ENCODE results near the gene ANKRD44.

Gene ANKRD44

DNA sequence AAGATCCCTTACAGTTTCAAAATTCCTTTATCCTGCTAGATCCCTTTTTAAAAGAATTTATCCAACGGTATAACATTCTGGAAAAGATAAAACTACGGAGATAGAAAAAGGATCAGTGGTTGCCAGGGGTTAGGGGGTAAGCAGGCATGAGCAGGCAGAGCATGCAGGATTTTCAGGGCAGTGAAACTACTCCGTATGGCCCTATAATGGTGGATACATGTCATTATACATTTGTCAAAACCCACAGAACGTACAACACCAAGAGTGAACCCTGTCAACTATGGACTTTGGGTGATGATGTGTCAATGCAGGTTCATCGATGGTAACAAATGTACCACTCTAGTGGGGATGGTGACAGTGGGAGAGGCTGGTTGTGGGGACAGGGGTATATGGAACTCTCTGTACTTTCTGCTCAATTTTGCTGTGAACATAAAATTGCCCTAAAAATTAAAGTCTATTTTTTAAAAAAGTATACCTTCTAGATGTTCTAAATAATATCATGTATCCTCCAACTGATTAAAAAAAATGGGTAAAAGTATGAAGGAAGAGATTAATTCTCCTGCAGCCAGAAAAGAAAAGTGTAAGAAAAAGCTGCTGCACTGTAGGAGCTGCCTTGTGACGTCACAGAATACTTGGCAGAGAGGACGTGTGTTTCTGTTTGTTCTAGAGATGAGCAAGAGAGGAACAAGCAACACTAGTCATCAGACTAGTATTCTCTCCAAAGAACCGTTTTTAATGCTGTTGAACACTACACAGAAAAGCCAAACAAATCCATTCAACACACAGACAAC, 23.6 kb downstream of the ANKRD44 start:
- no peak for DNase-seq

GRCh38 chr2:197285361-197285760, 25.2 kb downstream of the ANKRD44 start:
- no peak for DNase-seq

- no peak for DNase-seq
These were observed 25.6 kb downstream of the ANKRD44 start for GRCh38 chr2:197284956-197285355.

DNA sequence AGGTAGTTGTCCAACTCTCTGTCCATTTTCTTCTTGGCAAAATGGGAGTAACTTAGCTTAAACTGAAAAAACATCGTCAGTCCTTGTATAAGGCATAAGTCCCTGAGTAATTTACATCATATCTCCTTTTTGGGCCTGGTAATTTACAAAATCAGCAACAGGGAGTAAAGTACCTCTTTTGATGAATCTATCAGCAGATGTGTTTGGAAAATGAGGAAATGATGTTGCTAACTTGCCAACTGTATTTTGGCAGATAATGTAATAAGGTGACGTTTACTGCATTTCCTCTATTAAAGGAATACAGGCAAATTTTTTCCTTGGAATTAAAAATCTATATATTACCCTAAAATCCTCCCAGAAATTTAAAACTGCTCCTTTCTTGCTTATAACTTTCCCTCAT, 29.2 kb downstream of the ANKRD44 start:
- no peak for DNase-seq

DNA sequence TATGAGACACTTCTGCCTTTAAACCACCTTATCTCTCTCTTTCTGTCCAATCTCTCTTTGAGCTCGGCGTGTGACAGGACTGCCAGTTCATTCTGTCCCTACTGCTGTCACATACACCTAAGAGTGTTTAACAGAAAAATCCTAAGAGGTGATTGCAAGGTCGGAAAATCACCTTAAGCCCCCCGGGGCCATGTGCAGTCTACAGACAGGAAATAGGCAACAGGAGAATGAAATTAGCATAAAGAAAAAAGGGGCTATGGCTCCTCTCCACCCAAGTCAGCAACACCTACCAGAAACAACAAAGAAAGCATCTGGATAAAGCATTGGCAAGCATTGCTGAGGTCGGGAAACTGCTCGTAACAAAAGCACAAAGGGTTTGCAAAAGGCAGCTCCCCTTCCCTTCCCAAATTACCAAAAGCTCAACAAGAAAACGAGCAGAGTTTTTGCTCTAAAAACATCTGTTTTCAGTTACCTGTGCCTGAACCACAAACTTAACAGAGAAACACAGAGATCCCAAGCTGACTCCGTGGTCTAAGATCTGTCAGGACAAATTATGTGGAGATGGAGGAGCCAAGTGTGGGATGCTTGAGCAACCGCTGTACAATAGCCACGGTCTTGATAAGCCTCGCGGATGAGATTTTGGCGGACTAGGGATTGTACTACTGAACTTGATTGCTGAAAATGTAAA, 30.4 kb downstream of the ANKRD44 start:
- no peak for DNase-seq

DNA sequence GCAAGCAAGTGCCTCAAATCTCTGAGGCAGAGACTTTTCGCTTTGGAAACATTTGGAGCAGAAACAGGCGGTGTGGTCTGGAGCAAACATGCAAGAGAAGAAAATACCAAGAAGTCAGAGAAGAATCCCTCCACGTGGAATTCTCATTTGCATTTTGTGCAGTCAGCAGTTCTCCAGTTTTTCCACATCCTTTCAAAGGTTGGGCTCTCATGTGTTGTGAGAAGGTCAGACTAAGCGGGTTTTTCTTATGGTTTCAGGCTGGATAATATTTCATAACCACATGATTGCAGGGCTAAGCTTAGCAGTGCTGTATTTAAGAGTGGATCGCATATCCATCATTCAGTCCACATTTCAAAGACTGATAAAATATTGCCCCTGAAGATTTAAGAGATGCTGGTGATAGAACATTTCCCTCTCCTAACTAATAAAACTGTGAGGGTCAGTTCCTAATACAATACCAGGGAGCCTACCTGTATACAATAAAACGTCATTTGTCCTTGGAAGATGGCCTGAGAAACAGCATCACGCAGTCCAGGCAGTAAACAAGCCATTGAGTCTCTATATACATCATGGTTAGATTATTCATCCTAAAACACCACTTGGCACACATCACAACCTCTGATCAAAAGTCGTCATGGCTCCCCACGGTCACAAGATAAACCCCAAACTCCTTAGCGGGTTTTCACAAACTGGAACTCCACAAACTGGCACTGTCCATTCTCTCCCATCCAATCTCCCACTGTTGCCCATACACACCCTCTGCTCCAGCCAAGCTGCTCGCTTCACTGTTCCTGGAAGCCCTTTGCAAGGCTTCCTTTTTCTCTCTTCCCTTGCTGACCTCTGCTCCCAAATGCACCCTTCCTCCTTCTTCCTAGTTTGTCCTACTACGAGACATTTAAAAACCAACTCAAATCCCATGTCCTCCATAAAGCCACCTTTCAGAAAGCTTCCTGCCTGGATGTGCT, 31.5 kb downstream of the ANKRD44 start:
- no peak for DNase-seq

DNA sequence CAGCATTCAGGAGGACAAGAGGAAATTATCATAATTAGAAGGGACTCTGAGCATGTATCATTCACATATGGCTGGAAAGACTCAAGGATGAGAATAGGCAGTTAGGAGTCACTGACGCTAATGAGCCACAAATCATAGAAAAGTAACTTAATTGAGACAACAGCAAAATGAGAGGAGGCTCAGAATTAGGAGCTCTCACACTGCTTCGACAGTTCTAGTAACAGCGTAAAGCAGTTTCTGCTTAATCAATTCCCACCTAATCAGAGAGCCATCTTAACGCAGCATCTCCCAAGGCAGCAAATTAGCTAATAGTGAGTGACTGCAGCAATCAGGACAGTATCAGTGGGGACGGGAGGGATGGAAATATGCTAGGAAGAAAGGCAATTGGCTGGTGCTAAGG, 32.8 kb downstream of the ANKRD44 start:
- no peak for DNase-seq

GRCh38 chr2:197276156-197276555, 34.4 kb downstream of the ANKRD44 start:
- DNase-seq: no peak

DNA sequence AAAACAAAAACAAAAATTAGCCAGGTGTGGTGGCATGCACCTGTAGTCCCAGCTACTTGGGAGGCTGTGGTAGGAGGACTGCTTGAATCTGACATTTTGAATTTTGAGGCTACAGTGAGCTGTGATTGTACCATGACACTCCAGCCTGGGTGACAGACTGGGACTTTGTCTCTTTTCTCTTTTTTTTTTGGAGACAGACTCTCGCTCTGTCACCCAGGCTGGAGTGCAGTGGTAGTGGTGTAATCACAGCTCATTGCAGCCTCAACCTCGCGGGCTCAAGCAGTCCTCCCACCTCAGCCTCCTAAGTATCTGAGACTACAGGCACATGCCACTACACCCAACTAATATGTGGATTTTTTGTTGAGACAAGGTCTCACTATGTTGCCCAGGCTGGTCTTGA, 35.6 kb downstream of the ANKRD44 start:
- no peak for DNase-seq

DNA sequence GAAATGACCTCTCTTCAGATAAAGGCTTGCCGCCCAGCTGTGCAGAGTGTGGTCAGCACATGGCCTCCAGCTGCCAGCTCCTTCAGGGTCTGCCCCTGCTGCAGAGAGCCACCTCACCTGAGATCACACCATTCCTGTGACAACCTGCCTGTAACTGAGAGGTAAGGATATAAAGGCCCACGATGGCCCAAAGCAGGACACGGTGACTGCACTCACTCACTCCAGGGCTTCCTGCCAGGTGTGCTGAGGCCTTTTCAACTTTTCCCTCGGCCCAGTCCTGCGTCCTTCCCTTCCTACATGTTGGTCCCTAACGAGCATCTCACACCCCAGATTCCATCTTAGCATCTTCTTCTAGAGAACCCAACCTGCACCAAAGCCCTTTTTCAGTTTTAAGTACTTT, 36.2 kb downstream of the ANKRD44 start:
- no peak for DNase-seq

- DNase-seq: no peak
These were observed 37.1 kb downstream of the ANKRD44 start for GRCh38 chr2:197273485-197273884.

GRCh38 chr2:197270601-197271000, 40.0 kb downstream of the ANKRD44 start:
- no peak for DNase-seq

- no peak for DNase-seq
These were observed 40.8 kb downstream of the ANKRD44 start for GRCh38 chr2:197269815-197270214.

GRCh38 chr2:197268786-197269584, 41.6 kb downstream of the ANKRD44 start:
- no peak for DNase-seq

- DNase-seq: no peak
These were observed 44.1 kb downstream of the ANKRD44 start for GRCh38 chr2:197266477-197266876.

DNA sequence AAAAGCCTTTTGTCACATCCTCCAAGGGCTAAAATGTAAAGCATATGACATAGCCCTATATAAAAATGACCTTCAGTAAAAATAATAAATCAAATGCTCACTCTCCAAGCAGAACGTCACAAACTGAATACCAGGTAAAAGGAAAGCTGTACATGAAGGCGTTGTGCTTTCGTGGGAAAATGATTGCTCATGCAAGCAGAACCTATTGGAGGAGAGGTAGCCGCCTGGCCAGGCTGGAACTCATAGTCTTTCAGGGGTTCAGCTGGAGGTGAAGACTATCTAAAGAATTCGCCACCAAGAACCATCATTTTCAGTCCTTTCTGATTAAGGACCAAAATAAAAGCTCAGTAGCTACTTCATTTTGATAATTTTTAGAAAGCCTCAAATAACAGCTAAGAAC, 44.7 kb downstream of the ANKRD44 start:
- no peak for DNase-seq

DNA sequence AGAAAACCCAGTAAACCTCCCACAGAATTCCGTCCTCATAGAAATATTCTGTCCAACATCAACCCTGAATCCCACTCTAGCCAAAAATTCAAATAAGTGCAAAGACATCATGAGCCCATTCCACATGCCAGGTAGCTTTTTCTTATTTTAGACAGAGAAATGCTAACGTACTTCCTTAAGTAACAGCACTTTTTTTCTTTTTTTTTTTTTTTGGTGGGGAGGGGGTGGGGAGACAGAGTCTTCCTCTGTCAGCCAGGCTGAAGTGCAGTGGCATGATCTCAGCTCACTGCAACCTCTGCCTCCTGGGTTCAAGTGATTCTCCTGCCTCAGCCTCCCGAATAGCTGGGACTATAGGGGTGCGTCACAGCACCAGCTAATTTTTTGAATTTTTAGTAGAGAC, 45.5 kb downstream of the ANKRD44 start:
- DNase-seq: no peak

- DNase-seq: no peak
These were observed 46.2 kb downstream of the ANKRD44 start for GRCh38 chr2:197264332-197264731.

DNA sequence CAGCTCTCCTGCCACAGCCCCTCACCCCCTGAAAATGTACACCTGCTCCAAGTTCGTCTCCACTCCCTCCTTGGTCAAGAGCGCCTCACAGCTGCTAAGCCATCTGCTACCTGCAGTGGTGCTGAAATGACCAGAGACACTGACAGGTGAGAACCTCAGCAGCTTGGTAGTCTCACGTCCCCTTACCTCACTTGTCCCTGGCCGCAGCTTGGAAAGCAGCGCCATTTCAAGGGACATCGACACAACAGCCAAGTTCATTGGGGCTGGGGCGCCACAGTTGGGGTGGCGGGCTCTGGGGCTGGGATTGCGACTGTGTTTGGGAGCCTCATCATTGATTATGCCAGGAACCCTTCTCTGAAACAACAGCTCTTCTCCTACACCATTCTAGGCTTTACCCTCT, 47.5 kb downstream of the ANKRD44 start:
- no peak for DNase-seq

- DNase-seq: no peak
These were observed 48.8 kb downstream of the ANKRD44 start for GRCh38 chr2:197261808-197262226.

GRCh38 chr2:197259470-197259999, 51.0 kb downstream of the ANKRD44 start:
- no peak for DNase-seq

DNA sequence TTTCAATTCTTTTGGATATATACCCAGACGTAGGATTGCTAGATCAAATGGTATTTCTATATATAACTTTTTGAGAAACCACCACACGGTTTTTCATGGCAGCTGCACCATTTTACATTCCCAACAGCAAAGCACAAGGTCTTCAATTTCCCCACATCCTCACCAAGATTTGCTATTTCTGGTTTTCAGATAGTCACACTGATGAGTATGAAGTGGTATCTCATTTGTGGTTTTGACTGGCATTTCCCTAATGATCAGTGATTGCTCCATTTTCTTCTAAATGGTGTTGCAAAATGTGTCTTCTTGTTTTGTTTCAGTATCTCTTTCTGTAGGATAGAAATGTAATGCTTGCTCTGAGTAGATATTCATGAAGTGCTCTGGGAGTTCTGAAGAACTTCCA, 52.0 kb downstream of the ANKRD44 start:
- no peak for DNase-seq
